Smooth muscle cell (in vitro differentiated cells): ENCODE results near the gene CCDC136. TPM values are rescaled to one million over a fixed set of nuclear protein-coding genes. Genes with fewer than 3 reads are reported as not detected.

ENCODE experiments used
- DNase-seq: peaks from one replicate; lab custom pipeline; 2025; ENCODE audit not compliant: unreplicated experiment; lab: John Stamatoyannopoulos, UW
- H2AFZ ChIP-seq: fragments of 200-600 bp; sonication (generic); 2 replicates; pipeline ENCODE4 v1.6.0; 2016; ENCODE audit warnings: antibody characterized with exemption, low read depth, mild to moderate bottlenecking
- H3F3A ChIP-seq: fragments of 200-600 bp; sonication (generic); 2 replicates; pipeline ENCODE4 v1.6.0; 2017; ENCODE audit warnings: antibody characterized with exemption, low read depth
- H3K27ac ChIP-seq: fragments of 200-600 bp; sonication (generic); 2 replicates; pipeline ENCODE4 v1.5.1; 2016; ENCODE audit warnings: low read depth, mild to moderate bottlenecking
- H3K27me3 ChIP-seq: fragments of 200-600 bp; sonication (generic); 2 replicates; pipeline ENCODE4 v1.6.1; 2016; ENCODE audit warnings: low read depth, mild to moderate bottlenecking
- H3K36me3 ChIP-seq: fragments of 200-600 bp; sonication (generic); 2 replicates; pipeline ENCODE4 v1.5.1; 2016; ENCODE audit warnings: low read depth
- H3K4me1 ChIP-seq: fragments of 200-600 bp; sonication (generic); 2 replicates; pipeline ENCODE4 v1.5.1; 2016; ENCODE audit warnings: low read depth
- H3K4me2 ChIP-seq: fragments of 200-600 bp; sonication (generic); 2 replicates; pipeline ENCODE4 v1.6.0; 2016; ENCODE audit warnings: mild to moderate bottlenecking
- H3K4me3 ChIP-seq: fragments of 200-600 bp; sonication (generic); 2 replicates; pipeline ENCODE4 v1.5.1; 2016; ENCODE audit warnings: mild to moderate bottlenecking
- H3K79me2 ChIP-seq: fragments of 200-600 bp; sonication (generic); 2 replicates; pipeline ENCODE4 v1.6.0; 2016; ENCODE audit warnings: low read depth, mild to moderate bottlenecking
- H3K9ac ChIP-seq: fragments of 200-600 bp; sonication (generic); 2 replicates; pipeline ENCODE4 v1.6.0; 2016; ENCODE audit warnings: low read depth
- H3K9me3 ChIP-seq: fragments of 200-600 bp; sonication (generic); replicated peaks from 2 replicates; pipeline ENCODE4 v1.5.1; 2016; ENCODE audit warnings: low read depth
- H4K20me1 ChIP-seq: fragments of 200-600 bp; sonication (generic); 2 replicates; pipeline ENCODE4 v1.6.0; 2016; ENCODE audit warnings: low read depth
- CTCF ChIP-seq: fragments of 200-600 bp; sonication (generic); IDR thresholded peaks from 2 replicates; pipeline ENCODE4 v1.5.1; 2017; ENCODE audit warnings: borderline replicate concordance, mild to moderate bottlenecking, antibody characterized with exemption; ENCODE audit not compliant: insufficient read depth, poor library complexity, severe bottlenecking
- WGBS: methylation state at CpG from one replicate; pipeline ENCODE4 v1.1.7; 2016; ENCODE audit warnings: low lambda C conversion rate; 5-methylcytosine and 5-hydroxymethylcytosine counted together
- polyA plus RNA-seq: library from polyadenylated mRNA; unstranded; fragments of >200 nt; fragmentation: Nextera tagmentation; extraction: Ambion mirVana; gene quantifications from 2 replicates; pipeline ENCODE4 v1.2.1, GENCODE V29; 2016
- total RNA-seq: library from RNA; depleted of rRNA; stranded (reverse); fragments of >200 nt; gene quantifications from 2 replicates; pipeline ENCODE4 v1.2.3, GENCODE V29; 2014

The CCDC136 gene
- total and polyA plus RNA-seq, 2 experiments from 2014 or later = 2.7 to 3.1 TPM

- H2AFZ ChIP-seq = no peak overlapping the region
- no peak for DNase-seq
- H3K27ac ChIP-seq = no peak overlapping the region
- H3K9me3 ChIP-seq = no peaks in the 10 kb centered on the region
- no peaks in the 10 kb centered on the region for H3K36me3 ChIP-seq
- H3F3A ChIP-seq = no peaks in the 10 kb centered on the region
- H3K27me3 ChIP-seq = no peaks in the 10 kb centered on the region
- H4K20me1 ChIP-seq = no peaks in the 10 kb centered on the region
- WGBS = 92% methylated on average over 2 of the region's 2 CpGs
- H3K4me3 ChIP-seq = no peak overlapping the region
- H3K9ac ChIP-seq = no peak overlapping the region
- H3K4me1 ChIP-seq = no peaks in the 10 kb centered on the region
- no peak for TF ChIP-seq CTCF
- no peaks in the 10 kb centered on the region for H3K79me2 ChIP-seq
- H3K4me2 ChIP-seq = no peak overlapping the region
Observed at GRCh38 chr7:128801667-128802418, 10.1 kb downstream of the CCDC136 start.

GRCh38 chr7:128804484-128804883 is 12.7 kb downstream of the CCDC136 start:
- Histone ChIP-seq H3K9ac (no peak overlapping the region), H3K4me3 (no peak overlapping the region), H3K4me2 (no peak overlapping the region), H3F3A (no peaks in the 10 kb centered on the region), H4K20me1 (no peaks in the 10 kb centered on the region), H3K36me3 (no peaks in the 10 kb centered on the region), H3K27me3 (no peaks in the 10 kb centered on the region), H3K9me3 (no peaks in the 10 kb centered on the region), H3K27ac (no peak overlapping the region), H3K4me1 (no peaks in the 10 kb centered on the region), H3K79me2 (no peaks in the 10 kb centered on the region), H2AFZ (no peak overlapping the region)
- no peak for TF ChIP-seq CTCF
- 90% methylated on average over 6 of the region's 6 CpGs for WGBS
- no peak for DNase-seq

- no peaks in the 10 kb centered on the region for H3K27me3 ChIP-seq
- no peaks in the 10 kb centered on the region for H3K79me2 ChIP-seq
- 98% methylated on average over 5 of the region's 5 CpGs for WGBS
- no peak for TF ChIP-seq CTCF
- no peak overlapping the region for H2AFZ ChIP-seq
- H4K20me1 ChIP-seq = no peaks in the 10 kb centered on the region
- no peak overlapping the region for H3K27ac ChIP-seq
- no peak for DNase-seq
- no peaks in the 10 kb centered on the region for H3K36me3 ChIP-seq
- no peaks in the 10 kb centered on the region for H3F3A ChIP-seq
- no peak overlapping the region for H3K4me2 ChIP-seq
- no peaks in the 10 kb centered on the region for H3K4me1 ChIP-seq
- H3K4me3 ChIP-seq = no peak overlapping the region
- no peak overlapping the region for H3K9ac ChIP-seq
- H3K9me3 ChIP-seq = no peaks in the 10 kb centered on the region
Observed at GRCh38 chr7:128805225-128805624, 13.5 kb downstream of the CCDC136 start.

- no peak overlapping the region for H2AFZ ChIP-seq
- H3K4me1 ChIP-seq = peaks cover 4% of the 10 kb centered on the region
- no peaks in the 10 kb centered on the region for H3K36me3 ChIP-seq
- H3K9me3 ChIP-seq = no peaks in the 10 kb centered on the region
- no peak for DNase-seq
- H3K79me2 ChIP-seq = no peaks in the 10 kb centered on the region
- H3K27ac ChIP-seq = no peak overlapping the region
- no peaks in the 10 kb centered on the region for H4K20me1 ChIP-seq
- no peak overlapping the region for H3K4me3 ChIP-seq
- no peak overlapping the region for H3K9ac ChIP-seq
- TF ChIP-seq CTCF = no peak
- WGBS = 91% methylated on average over 8 of the region's 8 CpGs
- no peak overlapping the region for H3K4me2 ChIP-seq
- no peaks in the 10 kb centered on the region for H3F3A ChIP-seq
- H3K27me3 ChIP-seq = no peaks in the 10 kb centered on the region
Observed at GRCh38 chr7:128807191-128807590, 15.4 kb downstream of the CCDC136 start.
